ENCODE data around the gene ZWINT.

The ZWINT gene

DNA sequence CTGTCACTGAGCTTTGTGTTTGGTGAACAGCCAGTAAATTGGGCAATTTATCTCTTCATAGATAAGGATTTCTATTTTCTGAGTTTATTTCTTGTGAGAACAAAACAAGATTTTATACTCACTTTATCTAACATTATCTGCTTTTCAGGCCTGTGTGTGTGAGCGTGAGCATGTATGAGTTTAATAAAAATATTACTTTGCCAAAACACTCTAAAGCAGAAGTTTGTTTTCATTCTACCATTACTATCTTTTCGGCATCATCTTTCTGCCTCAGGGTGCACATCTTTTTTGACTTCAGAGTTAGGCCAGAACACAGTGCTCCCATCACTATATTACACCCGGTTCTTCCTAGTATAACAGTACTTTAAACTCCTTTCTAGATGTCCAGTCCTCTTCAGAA is 13.0 kb downstream of the ZWINT start (continued):
- no peak for TF ChIP-seq ISL1 (CRISPR knock-in tag; IDR thresholded peaks at IDR 0.05)
- no peak for TF ChIP-seq ZFP30 (CRISPR knock-in tag; IDR thresholded peaks at IDR 0.05)
- no peak for TF ChIP-seq ARNTL (CRISPR knock-in tag; IDR thresholded peaks at IDR 0.05; ENCODE audit: borderline replicate concordance, low read depth)
- TF ChIP-seq ESRRG (CRISPR knock-in tag; IDR thresholded peaks at IDR 0.05): no peak

DNA sequence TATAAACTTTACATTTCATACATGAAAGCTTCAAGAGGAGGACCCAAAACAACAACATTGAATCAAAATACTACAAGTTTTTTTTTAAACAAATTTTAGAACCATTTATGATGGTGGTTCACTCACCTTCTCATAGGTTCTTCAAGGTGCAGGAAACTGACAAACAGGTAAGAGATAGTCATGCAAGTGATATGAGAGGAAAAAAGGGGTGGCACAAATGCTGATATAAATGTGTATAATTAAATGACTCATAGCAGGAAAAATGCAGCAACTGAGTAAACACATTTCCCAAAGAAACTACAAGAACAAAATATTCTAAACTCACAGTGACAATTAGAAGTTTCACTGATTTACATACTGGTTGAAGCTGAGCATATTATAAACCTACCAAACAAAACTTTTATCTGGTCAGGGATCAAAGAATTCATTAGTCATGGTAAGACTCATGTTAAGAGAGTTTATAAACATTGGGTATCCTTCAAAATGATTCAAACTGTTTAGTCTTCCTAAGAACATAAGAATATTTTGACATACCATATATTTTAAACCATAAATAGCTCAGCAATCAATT is 14.1 kb downstream of the ZWINT start:
- ATAC-seq: no peak
- TF ChIP-seq TOX (CRISPR knock-in tag; IDR thresholded peaks at IDR 0.05; ENCODE audit: borderline replicate concordance): no peak
- TF ChIP-seq, protein P1, sequence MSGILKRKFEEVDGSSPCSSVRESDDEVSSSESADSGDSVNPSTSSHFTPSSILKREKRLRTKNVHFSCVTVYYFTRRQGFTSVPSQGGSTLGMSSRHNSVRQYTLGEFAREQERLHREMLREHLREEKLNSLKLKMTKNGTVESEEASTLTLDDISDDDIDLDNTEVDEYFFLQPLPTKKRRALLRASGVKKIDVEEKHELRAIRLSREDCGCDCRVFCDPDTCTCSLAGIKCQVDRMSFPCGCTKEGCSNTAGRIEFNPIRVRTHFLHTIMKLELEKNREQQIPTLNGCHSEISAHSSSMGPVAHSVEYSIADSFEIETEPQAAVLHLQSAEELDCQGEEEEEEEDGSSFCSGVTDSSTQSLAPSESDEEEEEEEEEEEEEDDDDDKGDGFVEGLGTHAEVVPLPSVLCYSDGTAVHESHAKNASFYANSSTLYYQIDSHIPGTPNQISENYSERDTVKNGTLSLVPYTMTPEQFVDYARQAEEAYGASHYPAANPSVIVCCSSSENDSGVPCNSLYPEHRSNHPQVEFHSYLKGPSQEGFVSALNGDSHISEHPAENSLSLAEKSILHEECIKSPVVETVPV (CRISPR knock-in tag; IDR thresholded peaks at IDR 0.05): no peak
- no peak for TF ChIP-seq ESRRG (CRISPR knock-in tag; IDR thresholded peaks at IDR 0.05)
- no peak for TF ChIP-seq OSR1 (CRISPR knock-in tag; IDR thresholded peaks at IDR 0.05)
- no peak for TF ChIP-seq ZFP3 (CRISPR knock-in tag; IDR thresholded peaks at IDR 0.05)
- TF ChIP-seq CSDC2 (CRISPR knock-in tag; IDR thresholded peaks at IDR 0.05): no peak
- TF ChIP-seq ZFP30 (CRISPR knock-in tag; IDR thresholded peaks at IDR 0.05): no peak
- no peak for TF ChIP-seq ZC3H10 (CRISPR knock-in tag; IDR thresholded peaks at IDR 0.05)
- TF ChIP-seq ZNF565 (CRISPR knock-in tag; conservative IDR thresholded peaks at IDR 0.05; ENCODE audit: low read depth): no peak
- no peak for TF ChIP-seq PPARA (CRISPR knock-in tag; IDR thresholded peaks at IDR 0.05; ENCODE audit: borderline replicate concordance)
- no peak for TF ChIP-seq ZNF70 (CRISPR knock-in tag; IDR thresholded peaks at IDR 0.05)
- TF ChIP-seq ISL1 (CRISPR knock-in tag; IDR thresholded peaks at IDR 0.05): no peak
- TF ChIP-seq, protein P2, sequence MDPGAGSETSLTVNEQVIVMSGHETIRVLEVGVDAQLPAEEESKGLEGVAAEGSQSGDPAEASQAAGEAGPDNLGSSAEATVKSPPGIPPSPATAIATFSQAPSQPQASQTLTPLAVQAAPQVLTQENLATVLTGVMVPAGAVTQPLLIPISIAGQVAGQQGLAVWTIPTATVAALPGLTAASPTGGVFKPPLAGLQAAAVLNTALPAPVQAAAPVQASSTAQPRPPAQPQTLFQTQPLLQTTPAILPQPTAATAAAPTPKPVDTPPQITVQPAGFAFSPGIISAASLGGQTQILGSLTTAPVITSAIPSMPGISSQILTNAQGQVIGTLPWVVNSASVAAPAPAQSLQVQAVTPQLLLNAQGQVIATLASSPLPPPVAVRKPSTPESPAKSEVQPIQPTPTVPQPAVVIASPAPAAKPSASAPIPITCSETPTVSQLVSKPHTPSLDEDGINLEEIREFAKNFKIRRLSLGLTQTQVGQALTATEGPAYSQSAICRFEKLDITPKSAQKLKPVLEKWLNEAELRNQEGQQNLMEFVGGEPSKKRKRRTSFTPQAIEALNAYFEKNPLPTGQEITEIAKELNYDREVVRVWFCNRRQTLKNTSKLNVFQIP (CRISPR knock-in tag; IDR thresholded peaks at IDR 0.05; ENCODE audit: borderline replicate concordance, low read depth): no peak
- TF ChIP-seq RARB (CRISPR knock-in tag; IDR thresholded peaks at IDR 0.05): no peak
- TF ChIP-seq, protein P3, sequence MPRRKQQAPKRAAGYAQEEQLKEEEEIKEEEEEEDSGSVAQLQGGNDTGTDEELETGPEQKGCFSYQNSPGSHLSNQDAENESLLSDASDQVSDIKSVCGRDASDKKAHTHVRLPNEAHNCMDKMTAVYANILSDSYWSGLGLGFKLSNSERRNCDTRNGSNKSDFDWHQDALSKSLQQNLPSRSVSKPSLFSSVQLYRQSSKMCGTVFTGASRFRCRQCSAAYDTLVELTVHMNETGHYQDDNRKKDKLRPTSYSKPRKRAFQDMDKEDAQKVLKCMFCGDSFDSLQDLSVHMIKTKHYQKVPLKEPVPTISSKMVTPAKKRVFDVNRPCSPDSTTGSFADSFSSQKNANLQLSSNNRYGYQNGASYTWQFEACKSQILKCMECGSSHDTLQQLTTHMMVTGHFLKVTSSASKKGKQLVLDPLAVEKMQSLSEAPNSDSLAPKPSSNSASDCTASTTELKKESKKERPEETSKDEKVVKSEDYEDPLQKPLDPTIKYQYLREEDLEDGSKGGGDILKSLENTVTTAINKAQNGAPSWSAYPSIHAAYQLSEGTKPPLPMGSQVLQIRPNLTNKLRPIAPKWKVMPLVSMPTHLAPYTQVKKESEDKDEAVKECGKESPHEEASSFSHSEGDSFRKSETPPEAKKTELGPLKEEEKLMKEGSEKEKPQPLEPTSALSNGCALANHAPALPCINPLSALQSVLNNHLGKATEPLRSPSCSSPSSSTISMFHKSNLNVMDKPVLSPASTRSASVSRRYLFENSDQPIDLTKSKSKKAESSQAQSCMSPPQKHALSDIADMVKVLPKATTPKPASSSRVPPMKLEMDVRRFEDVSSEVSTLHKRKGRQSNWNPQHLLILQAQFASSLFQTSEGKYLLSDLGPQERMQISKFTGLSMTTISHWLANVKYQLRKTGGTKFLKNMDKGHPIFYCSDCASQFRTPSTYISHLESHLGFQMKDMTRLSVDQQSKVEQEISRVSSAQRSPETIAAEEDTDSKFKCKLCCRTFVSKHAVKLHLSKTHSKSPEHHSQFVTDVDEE (CRISPR knock-in tag; IDR thresholded peaks at IDR 0.05): no peak
- TF ChIP-seq, protein P4, sequence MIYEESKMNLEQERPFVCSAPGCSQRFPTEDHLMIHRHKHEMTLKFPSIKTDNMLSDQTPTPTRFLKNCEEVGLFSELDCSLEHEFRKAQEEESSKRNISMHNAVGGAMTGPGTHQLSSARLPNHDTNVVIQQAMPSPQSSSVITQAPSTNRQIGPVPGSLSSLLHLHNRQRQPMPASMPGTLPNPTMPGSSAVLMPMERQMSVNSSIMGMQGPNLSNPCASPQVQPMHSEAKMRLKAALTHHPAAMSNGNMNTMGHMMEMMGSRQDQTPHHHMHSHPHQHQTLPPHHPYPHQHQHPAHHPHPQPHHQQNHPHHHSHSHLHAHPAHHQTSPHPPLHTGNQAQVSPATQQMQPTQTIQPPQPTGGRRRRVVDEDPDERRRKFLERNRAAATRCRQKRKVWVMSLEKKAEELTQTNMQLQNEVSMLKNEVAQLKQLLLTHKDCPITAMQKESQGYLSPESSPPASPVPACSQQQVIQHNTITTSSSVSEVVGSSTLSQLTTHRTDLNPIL (CRISPR knock-in tag; IDR thresholded peaks at IDR 0.05; ENCODE audit: low read depth): no peak
- TF ChIP-seq SNAI2 (CRISPR knock-in tag; IDR thresholded peaks at IDR 0.05): no peak
- TF ChIP-seq GLIS3 (CRISPR knock-in tag; IDR thresholded peaks at IDR 0.05): no peak
- TF ChIP-seq BACH2 (CRISPR knock-in tag; IDR thresholded peaks at IDR 0.05; ENCODE audit: borderline replicate concordance): no peak
- no peak for TF ChIP-seq ARNTL (CRISPR knock-in tag; IDR thresholded peaks at IDR 0.05; ENCODE audit: borderline replicate concordance, low read depth)

DNA sequence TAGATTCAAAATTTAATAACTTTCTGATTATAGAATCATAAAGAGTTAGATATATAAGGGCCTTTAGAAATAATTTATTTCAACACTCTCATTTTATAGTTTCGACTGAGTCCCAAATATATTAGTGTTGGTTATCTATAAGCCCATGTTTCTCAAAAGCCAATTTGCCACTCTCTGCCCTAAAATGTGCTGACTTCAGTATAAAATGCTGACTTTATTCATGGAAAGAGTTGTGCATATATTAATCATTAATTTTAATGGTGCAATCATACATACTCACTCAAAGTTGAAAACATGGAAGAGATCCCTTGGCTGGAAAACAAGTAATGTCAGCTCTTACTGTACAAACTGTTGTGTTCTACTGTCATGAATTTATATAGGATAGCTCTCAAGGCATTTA is 19.4 kb downstream of the ZWINT start:
- ATAC-seq: no peak
- TF ChIP-seq, protein P2 (CRISPR knock-in tag; IDR thresholded peaks at IDR 0.05; ENCODE audit: borderline replicate concordance, low read depth): no peak
- TF ChIP-seq ZNF70 (CRISPR knock-in tag; IDR thresholded peaks at IDR 0.05): no peak
- TF ChIP-seq ESRRG (CRISPR knock-in tag; IDR thresholded peaks at IDR 0.05): no peak
- no peak for TF ChIP-seq PPARA (CRISPR knock-in tag; IDR thresholded peaks at IDR 0.05; ENCODE audit: borderline replicate concordance)
- TF ChIP-seq, protein P5, sequence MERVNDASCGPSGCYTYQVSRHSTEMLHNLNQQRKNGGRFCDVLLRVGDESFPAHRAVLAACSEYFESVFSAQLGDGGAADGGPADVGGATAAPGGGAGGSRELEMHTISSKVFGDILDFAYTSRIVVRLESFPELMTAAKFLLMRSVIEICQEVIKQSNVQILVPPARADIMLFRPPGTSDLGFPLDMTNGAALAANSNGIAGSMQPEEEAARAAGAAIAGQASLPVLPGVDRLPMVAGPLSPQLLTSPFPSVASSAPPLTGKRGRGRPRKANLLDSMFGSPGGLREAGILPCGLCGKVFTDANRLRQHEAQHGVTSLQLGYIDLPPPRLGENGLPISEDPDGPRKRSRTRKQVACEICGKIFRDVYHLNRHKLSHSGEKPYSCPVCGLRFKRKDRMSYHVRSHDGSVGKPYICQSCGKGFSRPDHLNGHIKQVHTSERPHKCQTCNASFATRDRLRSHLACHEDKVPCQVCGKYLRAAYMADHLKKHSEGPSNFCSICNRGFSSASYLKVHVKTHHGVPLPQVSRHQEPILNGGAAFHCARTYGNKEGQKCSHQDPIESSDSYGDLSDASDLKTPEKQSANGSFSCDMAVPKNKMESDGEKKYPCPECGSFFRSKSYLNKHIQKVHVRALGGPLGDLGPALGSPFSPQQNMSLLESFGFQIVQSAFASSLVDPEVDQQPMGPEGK (CRISPR knock-in tag; IDR thresholded peaks at IDR 0.05; ENCODE audit: borderline replicate concordance): no peak
- TF ChIP-seq, protein P1 (CRISPR knock-in tag; IDR thresholded peaks at IDR 0.05): no peak
- TF ChIP-seq OSR1 (CRISPR knock-in tag; IDR thresholded peaks at IDR 0.05): no peak
- TF ChIP-seq SNAI2 (CRISPR knock-in tag; IDR thresholded peaks at IDR 0.05): no peak
- TF ChIP-seq ZFP3 (CRISPR knock-in tag; IDR thresholded peaks at IDR 0.05): no peak
- TF ChIP-seq ZFP30 (CRISPR knock-in tag; IDR thresholded peaks at IDR 0.05): no peak
- no peak for TF ChIP-seq TCF4 (CRISPR knock-in tag; IDR thresholded peaks at IDR 0.05; ENCODE audit: borderline replicate concordance)
